CD14-positive monocyte (primary cell): Measurements from ENCODE around the gene ZNF536. TPM values are rescaled to one million over a fixed set of nuclear protein-coding genes. Genes with fewer than 3 reads are reported as not detected.

ENCODE experiments used
- DNase-seq, 3 donors: peaks; one replicate each; pipeline ENCODE4 v3.0.0-alpha.2; 2011 to 2022
- H2AFZ ChIP-seq: 2 replicates; pipeline ENCODE4 v1.6.0; 2012; ENCODE audit warnings: mild to moderate bottlenecking, low read depth, low read length, inconsistent platforms; ENCODE audit not compliant: insufficient read depth, poor library complexity, severe bottlenecking
- H3K27ac ChIP-seq, 2 donors: 1 replicate in 1 of 2; 2 replicates in 1 of 2; pipeline ENCODE4 v1.5.1; 2012 to 2013; ENCODE audit warnings: low read length in 2 of 2, control low read depth in 1 of 2, inconsistent platforms in 1 of 2, low read depth in 1 of 2, mild to moderate bottlenecking in 1 of 2
- H3K27me3 ChIP-seq, 2 donors: one replicate each; pipeline versions ENCODE4 v1.6.0 to v1.6.1; 2011 to 2013; ENCODE audit warnings: low read length in 2 of 2; ENCODE audit not compliant: control insufficient read depth in 2 of 2, insufficient read depth in 2 of 2
- H3K36me3 ChIP-seq, 2 donors: replicated peaks in 1 of 2; 1 replicate in 1 of 2; 2 replicates in 1 of 2; pipeline versions ENCODE4 v1.5.1 to v1.6.1; 2012 to 2013; ENCODE audit warnings: low read length in 2 of 2, control low read depth in 1 of 2, inconsistent platforms in 1 of 2, mild to moderate bottlenecking in 1 of 2; ENCODE audit not compliant: insufficient read depth in 2 of 2, control insufficient read depth in 1 of 2
- H3K4me1 ChIP-seq, 2 donors: 1 replicate in 1 of 2; 2 replicates in 1 of 2; pipeline versions ENCODE4 v1.5.1 to v1.6.1; 2012 to 2013; ENCODE audit warnings: low read length in 2 of 2, control low read depth in 1 of 2, inconsistent platforms in 1 of 2, mild to moderate bottlenecking in 1 of 2, moderate library complexity in 1 of 2; ENCODE audit not compliant: insufficient read depth in 2 of 2, control insufficient read depth in 1 of 2
- H3K4me2 ChIP-seq: replicated peaks from 2 replicates; pipeline ENCODE3; 2012; ENCODE audit warnings: low read length, moderate library complexity, mild to moderate bottlenecking; ENCODE audit not compliant: poor library complexity, severe bottlenecking; ENCODE audit errors: extremely low read depth
- H3K4me3 ChIP-seq, 3 experiments: fragments of 200-600 bp in 1 of 3; sonication (generic) in 1 of 3; replicated peaks in 1 of 3; 1 replicate in 2 of 3; 2 replicates in 1 of 3; pipeline ENCODE4 v1.5.1; 2011 to 2013; ENCODE audit warnings: low read length in 3 of 3, mild to moderate bottlenecking in 3 of 3, control low read depth in 2 of 3, low read depth in 2 of 3, inconsistent platforms in 1 of 3, moderate library complexity in 1 of 3
- H3K79me2 ChIP-seq: 2 replicates; pipeline ENCODE4 v1.6.0; 2012; ENCODE audit warnings: mild to moderate bottlenecking, control low read depth, inconsistent platforms, low read length, moderate library complexity; ENCODE audit not compliant: insufficient read depth
- H3K9ac ChIP-seq: 2 replicates; pipeline ENCODE4 v1.6.0; 2017; ENCODE audit warnings: low read length, mild to moderate bottlenecking; ENCODE audit not compliant: insufficient read depth, poor library complexity, severe bottlenecking
- H3K9me3 ChIP-seq, 2 donors: replicated peaks in 1 of 2; 1 replicate in 1 of 2; 2 replicates in 1 of 2; pipeline versions ENCODE4 v1.5.1 to v1.6.1; 2012 to 2013; ENCODE audit warnings: low read length in 2 of 2, control low read depth in 1 of 2; ENCODE audit not compliant: control insufficient read depth in 1 of 2, insufficient read depth in 1 of 2
- H4K20me1 ChIP-seq: 2 replicates; pipeline ENCODE4 v1.6.0; 2012; ENCODE audit warnings: mild to moderate bottlenecking, low read length, control low read depth, moderate library complexity; ENCODE audit not compliant: insufficient read depth
- H3K27ac Mint-ChIP-seq, 7 donors: one replicate each; pipeline ENCODE4 v1.8.0; 2020; ENCODE audit warnings: mild to moderate bottlenecking in 7 of 7, mixed read lengths in 7 of 7, moderate library complexity in 6 of 7, inconsistent platforms in 2 of 7
- H3K27me3 Mint-ChIP-seq, 3 donors: one replicate each; pipeline ENCODE4 v1.8.0; 2021 to 2022; ENCODE audit warnings: low read depth in 3 of 3, mild to moderate bottlenecking in 3 of 3, mixed read lengths in 3 of 3, moderate library complexity in 3 of 3, inconsistent platforms in 1 of 3
- H3K36me3 Mint-ChIP-seq, 2 donors: one replicate each; pipeline ENCODE4 v1.8.0; 2020; ENCODE audit warnings: mixed read lengths in 2 of 2, inconsistent platforms in 1 of 2, mild to moderate bottlenecking in 1 of 2
- H3K4me1 Mint-ChIP-seq: one replicate; pipeline ENCODE4 v1.8.0; 2020; ENCODE audit warnings: mild to moderate bottlenecking, mixed read lengths
- H3K4me3 Mint-ChIP-seq, 2 donors: one replicate each; pipeline ENCODE4 v1.8.0; 2020; ENCODE audit warnings: mild to moderate bottlenecking in 2 of 2, mixed read lengths in 2 of 2, moderate library complexity in 1 of 2
- H3K9me3 Mint-ChIP-seq, 7 donors: one replicate each; pipeline ENCODE4 v1.8.0; 2020 to 2022; ENCODE audit warnings: mixed read lengths in 7 of 7, mild to moderate bottlenecking in 6 of 7, moderate library complexity in 6 of 7, inconsistent platforms in 2 of 7
- WGBS: methylation state at CpG from one replicate; pipeline ENCODE4 v1.1.5; 2013; ENCODE audit warnings: missing lambda C conversion rate; ENCODE audit not compliant: insufficient coverage; 5-methylcytosine and 5-hydroxymethylcytosine counted together
- intact Hi-C, 2 donors: fragments of 100-400 bp; cut with micrococcal nuclease; formaldehyde crosslinking; loops; one replicate each; pipeline versions ENCODE4 v1.15.0 to v1.15.1; 2023
- polyA plus RNA-seq, 3 donors: library from polyadenylated mRNA; depleted of rRNA in 1 of 3; unstranded in 2 of 3; stranded (reverse) in 1 of 3; fragments of 300-500 nt in 2 of 3; fragments of >200 nt in 1 of 3; fragmentation: Illumina TruSeq in 2 of 3; gene quantifications; 1 replicate in 2 of 3; 2 replicates in 1 of 3; pipeline ENCODE4 v1.2.3, GENCODE V29; 2012 to 2021
- TF ChIP-seq, protein P1 (sequence below): fragments of 200-600 bp; IDR thresholded peaks from one replicate; pipeline ENCODE4 v1.8.0; 2022; ENCODE audit warnings: antibody characterized with exemption, mild to moderate bottlenecking

ZNF536 gene
- polyA plus RNA-seq, 3 donors, result not detected

DNA sequence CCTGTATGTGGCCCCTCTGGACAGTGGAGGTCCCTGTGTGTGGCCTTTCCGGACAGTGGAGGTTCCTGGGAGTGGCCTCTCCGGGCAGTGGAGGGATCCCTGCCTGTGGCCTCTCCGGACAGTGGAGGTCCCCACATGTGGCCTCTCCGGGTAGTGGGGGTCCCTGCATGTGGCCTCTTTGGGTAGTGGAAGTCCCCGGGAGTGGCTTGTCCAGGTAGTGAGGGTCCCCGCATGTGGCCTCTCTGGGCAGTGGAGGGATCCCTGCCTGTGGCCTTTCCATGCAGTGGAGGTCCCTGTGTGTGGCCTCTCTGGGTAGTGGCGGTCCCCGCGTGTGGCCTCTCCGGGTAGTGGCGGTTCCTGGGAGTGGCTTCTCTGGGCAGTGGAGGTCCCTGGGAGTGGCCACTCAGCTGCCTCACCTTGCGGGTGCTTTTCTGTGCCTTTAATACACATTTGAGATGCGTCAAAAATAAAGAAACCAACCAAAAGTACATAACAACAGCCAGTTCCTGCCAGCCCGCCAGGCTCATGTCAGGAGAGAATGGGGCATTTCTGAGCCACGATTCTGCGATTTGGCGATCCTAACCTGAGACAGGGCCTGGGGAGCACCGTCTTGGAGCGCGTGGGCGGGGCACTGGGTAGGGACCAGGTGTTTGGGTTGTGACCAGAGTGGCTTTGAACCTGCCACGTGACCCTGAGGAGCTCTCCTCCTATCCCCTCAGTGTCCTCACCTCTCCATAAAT is 194.7 kb downstream of the ZNF536 start:
- Histone ChIP-seq H3K27ac (no peak overlapping the region), H3K4me2 (no peak overlapping the region), H3K9me3 (no peaks in the 10 kb centered on the region), H3K36me3 (no peaks in the 10 kb centered on the region), H3K9ac (no peak overlapping the region), H4K20me1 (no peaks in the 10 kb centered on the region), H3K4me1 (no peaks in the 10 kb centered on the region), H2AFZ (no peak overlapping the region), H3K4me3 (no peak overlapping the region), H3K27me3 (no peaks in the 10 kb centered on the region), H3K79me2 (no peaks in the 10 kb centered on the region)
- H3K9me3 Mint-ChIP-seq, result peaks cover 0 to 6% (median 0%) of the 10 kb centered on the region in 7 donors
- H3K4me1 Mint-ChIP-seq, result no peaks in the 10 kb centered on the region
- H3K4me3 Mint-ChIP-seq, result no peak overlapping the region
- 91% methylated on average over 12 of the region's 22 CpGs for WGBS
- no peaks in the 10 kb centered on the region for H3K36me3 Mint-ChIP-seq
- no peak for DNase-seq
- intact Hi-C loops, result no loop called here
- H3K27ac Mint-ChIP-seq, result no peak overlapping the region
- TF ChIP-seq, protein P1, sequence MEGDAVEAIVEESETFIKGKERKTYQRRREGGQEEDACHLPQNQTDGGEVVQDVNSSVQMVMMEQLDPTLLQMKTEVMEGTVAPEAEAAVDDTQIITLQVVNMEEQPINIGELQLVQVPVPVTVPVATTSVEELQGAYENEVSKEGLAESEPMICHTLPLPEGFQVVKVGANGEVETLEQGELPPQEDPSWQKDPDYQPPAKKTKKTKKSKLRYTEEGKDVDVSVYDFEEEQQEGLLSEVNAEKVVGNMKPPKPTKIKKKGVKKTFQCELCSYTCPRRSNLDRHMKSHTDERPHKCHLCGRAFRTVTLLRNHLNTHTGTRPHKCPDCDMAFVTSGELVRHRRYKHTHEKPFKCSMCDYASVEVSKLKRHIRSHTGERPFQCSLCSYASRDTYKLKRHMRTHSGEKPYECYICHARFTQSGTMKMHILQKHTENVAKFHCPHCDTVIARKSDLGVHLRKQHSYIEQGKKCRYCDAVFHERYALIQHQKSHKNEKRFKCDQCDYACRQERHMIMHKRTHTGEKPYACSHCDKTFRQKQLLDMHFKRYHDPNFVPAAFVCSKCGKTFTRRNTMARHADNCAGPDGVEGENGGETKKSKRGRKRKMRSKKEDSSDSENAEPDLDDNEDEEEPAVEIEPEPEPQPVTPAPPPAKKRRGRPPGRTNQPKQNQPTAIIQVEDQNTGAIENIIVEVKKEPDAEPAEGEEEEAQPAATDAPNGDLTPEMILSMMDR, result no peak
- H3K27me3 Mint-ChIP-seq, result peaks cover 0 to 3% (median 2%) of the 10 kb centered on the region in 3 donors

DNA sequence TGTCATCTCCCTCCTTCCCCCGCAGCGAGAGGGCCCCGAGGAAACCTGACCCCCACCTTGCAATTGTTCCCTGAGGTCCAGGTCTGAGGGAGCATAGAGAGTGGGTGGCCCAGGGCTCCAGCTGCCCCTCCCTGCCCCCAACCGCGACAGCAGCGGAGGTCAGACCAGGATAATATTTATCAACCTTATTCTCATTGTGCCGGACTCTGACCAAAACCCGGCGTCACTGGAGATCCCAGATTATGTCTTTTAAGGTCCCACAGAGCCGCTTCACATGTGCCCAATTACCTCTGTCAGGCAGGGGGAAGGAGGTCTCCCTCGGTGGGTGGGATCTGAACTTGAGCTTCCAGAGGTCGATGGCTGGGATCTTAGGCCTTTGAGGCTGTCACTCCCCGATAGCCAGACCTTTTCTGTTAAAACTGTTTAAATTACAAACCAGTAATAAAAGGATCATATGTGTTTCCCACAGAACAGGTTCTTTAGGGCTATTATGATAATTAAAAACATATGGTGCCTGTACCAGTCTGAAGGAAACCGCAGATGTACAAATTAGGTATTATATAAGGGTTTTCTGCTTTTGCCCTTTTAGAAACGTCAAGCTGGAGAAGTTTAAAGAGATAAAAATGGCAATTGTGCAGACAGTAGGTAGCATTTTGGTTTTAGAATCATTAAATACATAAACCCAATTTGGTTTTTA is 195.5 kb downstream of the ZNF536 start:
- Mint-ChIP-seq H3K9me3 (peaks cover 0 to 9% (median 0%) of the 10 kb centered on the region in 7 donors), H3K27me3 (peaks cover 0 to 3% (median 2%) of the 10 kb centered on the region in 3 donors), H3K4me3 (no peak overlapping the region), H3K4me1 (no peaks in the 10 kb centered on the region), H3K36me3 (no peaks in the 10 kb centered on the region), H3K27ac (no peak overlapping the region)
- Histone ChIP-seq H2AFZ (no peak overlapping the region), H3K9ac (no peak overlapping the region), H4K20me1 (no peaks in the 10 kb centered on the region), H3K36me3 (no peaks in the 10 kb centered on the region), H3K27ac (no peak overlapping the region), H3K4me3 (no peak overlapping the region), H3K9me3 (no peaks in the 10 kb centered on the region), H3K4me1 (no peaks in the 10 kb centered on the region), H3K27me3 (no peaks in the 10 kb centered on the region), H3K79me2 (no peaks in the 10 kb centered on the region), H3K4me2 (no peak overlapping the region)
- no peak for DNase-seq
- TF ChIP-seq, protein P1, result no peak
- intact Hi-C loops, result no loop called here
- 96% methylated on average over 7 of the region's 15 CpGs for WGBS
